ENCODE results near the gene CDKAL1.

DNA sequence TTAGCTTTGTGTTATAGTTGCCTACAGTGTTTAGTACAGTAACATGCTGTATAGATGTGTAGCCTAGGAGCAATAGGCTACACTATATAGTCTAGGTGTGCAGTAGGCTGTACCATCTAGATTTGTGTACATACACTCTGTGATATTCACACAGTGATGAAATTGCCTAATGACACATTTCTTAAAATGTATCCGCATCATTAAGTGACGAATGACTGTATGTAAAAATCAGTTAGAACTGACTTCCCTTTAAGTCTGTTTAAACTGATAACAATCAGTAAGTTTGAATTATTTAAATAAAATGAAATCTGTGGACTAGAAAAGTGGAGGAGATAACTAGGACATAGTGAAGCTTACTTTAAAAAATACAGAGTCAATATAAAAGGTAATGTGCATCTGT is 176.1 kb downstream of the CDKAL1 start:
- TF ChIP-seq, protein P1, sequence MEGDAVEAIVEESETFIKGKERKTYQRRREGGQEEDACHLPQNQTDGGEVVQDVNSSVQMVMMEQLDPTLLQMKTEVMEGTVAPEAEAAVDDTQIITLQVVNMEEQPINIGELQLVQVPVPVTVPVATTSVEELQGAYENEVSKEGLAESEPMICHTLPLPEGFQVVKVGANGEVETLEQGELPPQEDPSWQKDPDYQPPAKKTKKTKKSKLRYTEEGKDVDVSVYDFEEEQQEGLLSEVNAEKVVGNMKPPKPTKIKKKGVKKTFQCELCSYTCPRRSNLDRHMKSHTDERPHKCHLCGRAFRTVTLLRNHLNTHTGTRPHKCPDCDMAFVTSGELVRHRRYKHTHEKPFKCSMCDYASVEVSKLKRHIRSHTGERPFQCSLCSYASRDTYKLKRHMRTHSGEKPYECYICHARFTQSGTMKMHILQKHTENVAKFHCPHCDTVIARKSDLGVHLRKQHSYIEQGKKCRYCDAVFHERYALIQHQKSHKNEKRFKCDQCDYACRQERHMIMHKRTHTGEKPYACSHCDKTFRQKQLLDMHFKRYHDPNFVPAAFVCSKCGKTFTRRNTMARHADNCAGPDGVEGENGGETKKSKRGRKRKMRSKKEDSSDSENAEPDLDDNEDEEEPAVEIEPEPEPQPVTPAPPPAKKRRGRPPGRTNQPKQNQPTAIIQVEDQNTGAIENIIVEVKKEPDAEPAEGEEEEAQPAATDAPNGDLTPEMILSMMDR (IDR thresholded peaks at IDR 0.05): no peak
- no peak for TF ChIP-seq POLR2AphosphoS5 (IDR thresholded peaks at IDR 0.05)
